Measurements from ENCODE around the gene CNTN4.

Gene CNTN4

DNA sequence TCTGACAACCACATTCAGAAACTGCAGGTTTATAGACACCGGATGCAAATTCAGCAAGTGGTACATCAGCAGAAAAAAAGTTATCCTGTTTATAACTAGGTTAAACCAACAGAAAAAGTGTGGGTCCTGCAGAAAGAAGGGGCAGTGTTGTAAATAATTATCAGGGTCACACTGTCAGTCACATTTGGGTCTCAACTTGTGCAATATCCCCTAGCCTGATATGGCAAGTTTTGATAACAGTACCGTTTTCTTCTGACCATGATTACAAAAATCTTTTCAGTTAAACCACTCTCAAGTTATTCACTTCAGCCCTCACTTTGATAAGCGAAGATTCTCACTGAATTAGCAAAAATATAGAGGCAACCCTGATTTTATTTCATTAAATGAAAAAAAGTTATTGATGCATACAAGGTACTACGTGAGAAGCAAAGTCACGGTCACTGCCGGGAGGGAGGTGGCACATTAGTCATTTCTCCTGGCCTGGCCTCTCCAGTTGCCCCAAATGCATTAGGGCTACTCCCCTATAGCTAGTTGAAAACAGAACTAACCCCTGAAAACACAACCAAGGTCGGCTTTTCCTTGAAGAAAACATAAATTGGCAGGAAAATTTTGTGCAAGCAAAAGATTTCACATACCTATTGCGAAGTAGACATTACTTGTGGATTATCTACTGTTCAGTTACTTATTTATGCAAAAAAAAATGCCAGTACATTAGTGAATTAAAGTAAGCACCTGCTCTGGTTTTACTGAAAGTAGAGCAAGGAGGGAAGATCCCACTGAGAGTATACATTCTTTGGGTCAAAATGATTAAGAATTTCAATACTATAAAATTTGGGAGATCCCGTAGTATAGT, 982.9 kb downstream of the CNTN4 start:
- no peak for DNase-seq

DNA sequence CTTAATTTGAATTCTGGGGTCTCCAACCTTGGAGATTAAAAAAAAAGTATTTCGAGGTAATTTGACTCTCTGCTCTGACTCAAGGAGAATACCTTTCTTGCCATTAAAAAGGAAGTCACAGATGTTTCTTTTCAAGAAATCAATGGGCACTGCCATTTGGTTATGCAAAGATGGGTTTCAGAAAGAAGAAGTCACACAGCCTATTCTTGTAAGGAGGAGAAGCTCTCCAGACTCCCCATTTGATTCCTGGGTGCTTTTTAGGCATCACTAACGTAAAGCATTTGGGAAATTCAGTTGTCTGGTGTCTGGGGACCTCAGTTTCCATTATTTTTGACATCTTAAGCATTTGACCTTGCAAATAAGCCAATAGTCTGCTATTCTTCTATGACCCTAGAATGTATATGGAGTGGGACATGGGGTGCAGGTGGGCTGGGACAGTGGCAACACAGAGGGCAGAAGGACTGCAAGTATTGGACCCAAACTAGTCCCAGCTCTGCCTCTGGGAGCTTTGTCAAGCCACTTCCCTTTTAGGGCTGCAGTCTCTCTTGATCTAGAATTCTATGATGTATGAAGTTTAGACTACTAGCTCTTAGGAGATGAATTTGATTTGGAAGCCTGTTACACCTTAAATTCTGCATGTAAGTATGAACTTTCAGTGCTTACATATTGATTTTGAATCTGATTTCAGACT, 983.7 kb downstream of the CNTN4 start:
- DNase-seq = no peak

DNA sequence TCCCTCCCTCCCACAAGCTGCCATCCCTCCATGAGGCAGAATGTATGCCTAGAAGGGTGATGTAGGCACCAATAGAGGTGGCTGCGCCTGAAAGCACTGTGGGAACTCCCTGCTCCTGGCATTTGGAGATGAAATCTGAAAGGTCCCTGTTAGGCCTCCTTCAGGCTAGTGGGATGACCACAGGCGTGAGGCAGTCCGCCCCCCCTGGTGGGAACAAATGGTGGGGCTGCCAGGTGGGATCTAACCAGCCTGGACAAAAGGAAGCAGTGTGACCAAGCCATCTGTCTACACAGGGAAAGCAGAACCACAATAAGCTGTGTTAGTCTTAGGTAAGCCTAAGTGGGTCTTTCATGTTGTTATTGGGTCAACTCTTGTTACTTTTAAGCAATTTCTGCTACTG, 986.2 kb downstream of the CNTN4 start:
- DNase-seq = no peak

DNA sequence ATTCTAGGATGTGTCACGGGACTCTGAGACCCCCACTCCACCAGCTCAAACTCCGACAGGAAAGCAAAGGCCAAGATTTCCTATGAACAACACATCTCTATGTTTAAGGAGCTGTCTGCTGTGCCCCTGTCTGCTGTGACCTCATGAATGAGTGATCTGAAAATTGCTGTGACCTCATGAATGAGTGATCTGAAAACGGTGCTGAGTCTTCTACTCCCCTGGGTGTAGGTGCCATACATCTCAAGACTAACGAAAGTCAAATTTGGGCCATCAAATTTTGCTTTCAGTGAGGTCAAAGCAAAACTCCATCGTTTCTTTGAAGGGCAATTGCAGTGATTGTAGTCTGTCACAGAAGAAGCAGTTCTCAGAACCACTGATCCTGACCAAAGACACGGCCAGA, 987.1 kb downstream of the CNTN4 start:
- no peak for DNase-seq

DNA sequence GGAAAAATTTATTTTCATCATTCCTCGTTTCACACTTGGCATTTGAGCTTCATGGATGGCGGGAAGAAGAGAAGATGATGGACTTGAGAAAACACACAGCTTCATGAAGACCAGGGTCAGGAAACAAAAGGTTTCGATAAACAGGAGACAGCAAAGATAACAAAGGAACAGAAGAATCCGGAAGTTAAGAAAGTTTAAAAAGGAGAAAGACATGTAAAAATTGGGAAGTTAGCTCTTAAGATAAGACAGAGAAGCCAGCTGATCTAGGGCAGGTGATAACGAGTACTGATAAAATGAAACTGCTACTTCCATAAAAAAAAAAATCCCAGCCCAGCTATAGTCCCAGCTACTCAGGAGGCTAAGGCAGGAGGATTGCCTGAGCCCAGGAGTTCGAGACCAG, 987.6 kb downstream of the CNTN4 start:
- DNase-seq = no peak

DNA sequence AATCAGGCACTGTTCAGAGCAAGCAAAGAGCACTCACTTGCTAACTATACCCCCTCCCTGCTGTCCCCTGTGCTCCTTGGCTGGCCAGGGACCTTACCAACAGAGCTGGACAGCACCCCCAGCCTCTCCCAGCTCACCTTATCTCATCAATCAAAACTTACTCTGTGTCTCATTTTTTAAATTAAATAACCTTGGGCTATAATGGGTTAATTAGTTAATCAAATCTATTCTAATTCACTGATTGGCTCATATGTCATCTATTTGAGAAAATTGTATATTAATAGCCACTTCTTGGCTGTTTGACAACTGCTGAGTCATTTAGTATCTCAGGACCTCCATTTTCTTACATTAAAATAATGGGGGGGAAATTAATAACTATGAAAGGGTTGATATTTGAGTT, 988.6 kb downstream of the CNTN4 start:
- DNase-seq = no peak

DNA sequence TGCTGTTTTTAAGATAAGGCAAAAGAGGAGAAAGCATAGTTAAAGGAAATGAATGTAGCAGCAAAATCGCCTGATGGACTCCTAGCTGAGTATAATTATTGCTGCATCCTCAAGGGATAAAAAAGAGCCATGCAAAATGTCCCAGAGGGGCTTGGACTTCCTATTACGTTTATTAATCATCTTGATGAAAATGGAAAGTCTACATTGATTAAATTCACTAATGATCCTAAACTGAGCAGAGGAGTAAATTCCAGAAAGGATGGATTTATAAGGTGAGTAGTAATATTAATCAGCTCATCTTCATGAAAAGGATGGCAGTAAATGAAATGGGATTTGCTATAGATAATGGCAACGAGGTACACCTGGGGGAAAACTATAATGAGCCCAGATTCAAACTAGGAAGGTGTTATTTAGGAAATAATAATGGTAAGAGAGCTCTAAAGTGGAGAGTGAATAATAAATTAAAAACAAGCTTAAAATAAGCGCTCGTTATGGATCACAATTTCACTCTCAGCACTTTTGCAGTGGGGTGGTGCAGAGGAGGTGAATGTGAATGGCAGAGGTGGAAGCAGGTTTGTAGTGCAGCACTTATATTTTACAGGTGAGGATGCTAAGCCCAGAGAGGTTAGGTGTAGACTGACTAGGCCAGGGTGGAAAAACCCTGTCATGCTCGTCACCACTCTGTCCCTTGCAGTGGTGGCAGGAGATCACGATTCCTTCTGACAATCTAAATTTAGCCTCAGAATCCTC, 989.2 kb downstream of the CNTN4 start:
- DNase-seq = no peak

DNA sequence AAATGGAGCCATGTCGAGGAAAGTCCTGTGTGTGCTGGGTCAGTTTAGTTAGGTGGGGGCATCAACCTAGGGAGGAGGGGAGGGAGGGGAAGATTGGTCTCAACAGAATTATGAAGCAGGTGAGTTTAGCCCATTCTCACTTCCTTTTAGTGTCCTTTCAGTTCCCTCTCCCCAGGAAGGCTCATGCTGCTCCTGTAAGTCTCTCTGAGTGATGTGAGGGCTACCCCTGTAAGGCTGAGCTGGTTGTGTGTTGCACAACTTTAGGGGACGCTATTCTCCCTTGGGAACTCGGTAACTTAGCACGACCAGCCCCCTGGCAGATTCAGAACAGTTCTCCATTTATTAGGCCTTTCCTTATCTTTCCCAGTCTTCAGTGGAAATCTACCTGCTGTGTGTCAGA, 990.4 kb downstream of the CNTN4 start:
- DNase-seq = no peak

DNA sequence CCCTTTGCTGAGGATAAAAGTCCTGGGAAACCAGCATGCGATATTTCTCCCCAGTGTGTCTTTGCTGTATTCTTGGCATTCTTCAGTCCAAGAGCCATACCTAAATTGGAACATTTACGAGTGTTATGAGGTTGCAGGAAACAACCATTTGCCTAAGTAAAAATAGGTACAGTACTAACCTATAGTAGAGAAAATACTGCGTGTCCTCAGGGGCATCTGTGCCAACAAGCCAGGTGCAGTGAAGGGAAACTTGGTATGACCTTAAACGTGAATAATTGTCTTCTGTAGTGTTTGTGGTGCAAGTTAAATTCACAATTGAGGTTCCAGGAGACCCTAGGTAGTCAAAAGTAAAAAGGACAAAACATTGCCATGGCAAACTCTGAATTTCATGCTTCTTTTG, 999.3 kb downstream of the CNTN4 start:
- DNase-seq = no peak

DNA sequence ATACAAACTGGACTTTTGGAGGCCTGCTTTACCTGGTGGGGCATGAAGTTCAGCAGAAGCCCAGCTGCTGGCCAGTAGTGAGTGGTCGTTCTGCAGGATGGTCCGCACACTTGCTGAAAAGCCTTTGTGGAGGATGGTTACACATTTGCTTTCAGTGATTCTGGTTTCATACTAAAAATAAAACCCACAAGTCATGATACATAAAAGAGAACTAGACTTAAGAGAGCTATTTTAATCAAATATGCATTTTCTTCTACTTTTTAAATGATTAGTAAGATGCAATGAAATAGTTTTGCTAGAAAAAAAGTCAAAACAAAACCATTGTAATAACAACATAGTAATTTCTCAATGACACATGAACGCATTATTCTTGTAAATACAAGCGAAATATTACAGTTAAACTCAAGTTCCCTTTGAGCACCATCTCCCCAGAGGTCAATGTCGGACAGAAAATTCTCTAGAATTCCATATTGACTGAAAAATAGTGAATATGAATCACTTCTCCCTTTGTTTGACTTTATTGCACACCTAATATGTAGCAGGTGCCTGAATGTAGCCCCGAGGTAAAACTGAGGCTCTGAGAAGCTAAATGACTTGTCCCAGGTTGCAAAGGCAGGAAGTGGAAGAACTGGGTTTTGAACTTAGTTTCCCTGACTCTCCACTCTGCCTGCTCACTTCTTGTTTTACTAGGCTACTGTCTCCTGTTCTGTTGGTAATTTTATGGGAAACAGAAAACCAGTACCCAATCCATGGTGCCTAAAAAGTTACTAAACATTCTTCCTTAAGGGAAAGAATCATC, 1003.2 kb downstream of the CNTN4 start:
- DNase-seq = no peak

DNA sequence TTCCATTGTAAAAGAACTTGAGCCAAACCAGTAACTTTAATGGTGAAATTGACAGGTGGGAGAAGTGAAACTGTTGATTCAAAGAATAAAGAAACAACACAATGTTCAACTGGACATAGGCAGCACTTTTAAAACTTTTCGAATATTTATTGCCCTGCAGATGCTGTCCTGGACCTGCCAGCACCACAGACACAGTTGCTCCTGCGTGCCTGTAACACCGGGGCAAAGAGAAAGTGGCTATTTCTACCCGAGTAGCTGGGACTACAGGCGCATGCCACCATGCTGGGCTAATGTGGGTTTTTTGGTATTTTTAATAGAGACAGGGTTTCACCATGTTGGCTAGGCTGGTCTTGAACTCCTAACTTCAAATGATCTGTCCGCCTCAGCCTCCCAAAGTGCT, 1004.1 kb downstream of the CNTN4 start:
- no peak for DNase-seq

DNA sequence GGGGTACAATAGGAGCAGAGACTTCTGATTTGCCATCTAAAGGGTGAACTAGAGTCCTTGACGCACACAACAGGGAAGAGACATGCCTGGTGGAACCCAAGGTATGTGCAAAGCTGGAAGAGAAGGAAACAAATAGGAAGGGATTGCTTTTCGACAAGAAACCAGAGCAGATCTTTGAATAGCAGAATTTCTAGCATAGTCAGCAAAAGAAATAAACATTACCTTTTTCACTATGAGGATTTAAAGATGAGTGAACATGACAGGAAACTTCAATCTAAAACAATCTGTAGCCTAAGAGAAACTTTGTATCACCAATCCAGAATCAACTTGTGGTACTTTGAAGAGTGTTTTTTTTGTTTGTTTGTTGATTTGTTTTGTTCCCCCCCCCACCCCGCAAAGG, 1006.6 kb downstream of the CNTN4 start:
- DNase-seq = no peak

DNA sequence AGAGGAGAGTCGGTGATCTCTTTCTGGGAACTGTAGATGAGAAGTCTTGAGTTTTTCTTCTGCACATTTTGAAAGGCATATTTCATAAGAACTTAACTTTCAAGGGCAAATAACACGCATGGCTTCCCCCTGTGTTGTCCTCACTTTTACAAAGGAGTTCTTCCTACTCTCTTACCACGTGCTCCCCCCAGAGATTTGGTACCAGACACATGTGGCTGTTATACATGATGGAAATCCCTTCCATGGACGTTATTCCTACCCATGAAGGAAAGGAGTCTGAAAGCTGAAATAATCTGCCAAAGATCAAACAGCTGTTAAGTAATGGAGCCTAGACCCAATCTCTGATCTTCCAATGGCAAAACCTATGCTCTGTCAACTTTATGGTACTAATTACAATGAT, 1007.1 kb downstream of the CNTN4 start:
- DNase-seq = no peak

DNA sequence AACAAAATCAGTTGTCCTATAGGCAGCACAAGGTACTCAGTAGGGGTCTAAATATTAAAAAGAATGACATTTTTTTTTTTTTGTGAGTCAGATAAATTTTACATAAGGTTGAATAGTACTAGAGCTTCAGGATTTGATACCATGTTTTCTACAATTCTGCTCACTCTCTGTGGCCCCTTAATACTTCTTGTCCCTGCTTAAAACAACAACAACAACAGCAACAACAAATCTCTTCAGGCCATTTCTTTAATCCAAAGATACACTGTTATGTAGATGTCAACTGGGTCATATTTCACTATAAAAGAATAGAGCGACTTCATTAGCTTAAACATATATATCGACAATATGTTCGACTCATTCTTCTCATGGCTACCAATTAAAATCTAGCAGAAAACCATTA, 1008.5 kb downstream of the CNTN4 start:
- DNase-seq = no peak
